Measurements from ENCODE around the gene AMY1C. TPM values are rescaled to one million over a fixed set of nuclear protein-coding genes. Genes with fewer than 3 reads are reported as not detected.
"Not testable (repeated sequence)": the region's sequence is repeated elsewhere in the genome, so short reads cannot be mapped to it uniquely, and the experiment has no call there.

AMY1C gene
- total RNA-seq (not detected), polyA plus RNA-seq (ENCODE audit: insufficient read length in 2 of 2) (not detected)
- long read RNA-seq, donor 1 = 0 reads
- long read RNA-seq, donor 2 = 0 reads
- long read RNA-seq, donor 3 = 0 reads
- long read RNA-seq, donor 4 = 0 reads

DNA sequence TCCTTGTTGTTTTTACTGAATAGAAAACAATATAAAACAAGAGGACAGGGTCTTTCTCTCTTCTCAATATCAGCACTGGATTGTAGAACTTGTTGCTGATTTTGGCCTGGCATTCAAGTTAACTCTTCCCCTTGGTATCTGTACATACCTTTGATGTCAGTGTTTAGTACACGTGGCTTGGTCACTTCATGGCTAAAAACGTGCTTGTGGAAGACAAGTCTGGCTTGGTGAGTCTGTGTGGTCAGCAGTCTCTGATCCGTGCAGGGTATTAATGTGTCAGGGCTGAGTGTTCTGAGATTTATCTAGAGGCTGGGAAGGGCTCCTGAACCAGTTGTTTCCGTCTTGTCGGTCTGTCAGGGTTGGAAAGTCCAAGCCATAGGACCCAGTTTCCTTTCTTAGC lies at the start of gene AMY1C:
Gene AMY1C, plus strand, starts transcription at position 301 of the 400 bp plus-strand sequence. CDS start 572 bp downstream, outside the sequence.
- no CpG with 5 or more reads among the region's 5 CpGs for WGBS (ENCODE audit: insufficient coverage)
- H3K4me1 ChIP-seq (ENCODE audit: control insufficient read depth, insufficient read depth, low read length); H3K9me3 ChIP-seq (ENCODE audit: control insufficient read depth, insufficient read depth, low read length); DNase-seq (ENCODE audit: low read depth in 4 of 6, low spot score in 6 of 6); H3K27me3 ChIP-seq (ENCODE audit: control insufficient read depth, insufficient read depth, low read length); H3K36me3 ChIP-seq (ENCODE audit: control insufficient read depth, insufficient read depth, low read length); H3K27ac ChIP-seq (ENCODE audit: low read depth, low read length); H3K4me3 ChIP-seq (ENCODE audit: low read depth, low read length): not testable (repeated sequence)

DNA sequence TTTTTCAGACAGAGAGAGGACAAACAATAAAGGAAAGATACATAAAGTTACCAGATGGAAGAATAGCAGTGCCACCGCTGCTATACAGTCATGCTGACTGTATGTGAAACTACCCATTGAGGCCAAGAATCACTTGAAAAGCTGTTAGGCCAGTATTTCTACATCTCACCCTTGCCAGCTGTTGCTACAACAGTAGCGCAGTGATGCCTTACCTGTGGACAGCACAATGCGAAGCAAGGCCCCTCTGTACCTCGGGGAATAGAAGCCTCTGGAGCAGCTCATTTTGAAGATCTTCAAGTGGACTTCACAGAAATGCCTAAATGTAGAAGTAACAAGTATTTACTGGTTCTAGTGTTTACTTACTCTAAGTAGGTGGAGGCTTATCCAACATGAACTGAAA lies 49.0 kb upstream of the AMY1C start:
- H3K4me3 ChIP-seq (ENCODE audit: low read depth, low read length); H3K4me1 ChIP-seq (ENCODE audit: control insufficient read depth, insufficient read depth, low read length); H3K36me3 ChIP-seq (ENCODE audit: control insufficient read depth, insufficient read depth, low read length); DNase-seq (ENCODE audit: low read depth in 4 of 6, low spot score in 6 of 6); H3K9me3 ChIP-seq (ENCODE audit: control insufficient read depth, insufficient read depth, low read length); H3K27ac ChIP-seq (ENCODE audit: low read depth, low read length); H3K27me3 ChIP-seq (ENCODE audit: control insufficient read depth, insufficient read depth, low read length): not testable (repeated sequence)
- no CpG with 5 or more reads among the region's 4 CpGs for WGBS (ENCODE audit: insufficient coverage)

DNA sequence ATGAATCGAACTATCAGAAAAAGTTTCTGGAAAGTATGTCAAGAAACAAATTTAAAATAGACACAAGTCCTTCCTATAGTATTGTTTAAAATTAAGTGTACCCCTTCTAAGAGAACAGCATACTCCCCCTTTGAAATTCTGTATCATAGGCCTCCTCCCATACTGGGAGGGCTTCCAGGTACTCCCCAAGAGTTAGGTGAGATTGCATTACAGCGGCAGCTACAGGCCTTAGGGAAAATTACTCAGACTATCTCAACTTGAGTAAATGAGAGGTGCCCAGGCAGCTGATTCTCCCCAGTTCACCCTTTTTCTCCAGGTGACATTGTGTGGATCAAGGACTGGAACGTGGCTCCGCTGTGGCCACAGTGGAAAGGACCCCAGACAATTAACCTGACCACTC lies 48.4 kb upstream of the AMY1C start:
- not testable (repeated sequence) for DNase-seq (ENCODE audit: low read depth in 4 of 6, low spot score in 6 of 6); H3K4me3 ChIP-seq (ENCODE audit: low read depth, low read length); H3K27ac ChIP-seq (ENCODE audit: low read depth, low read length); H3K27me3 ChIP-seq (ENCODE audit: control insufficient read depth, insufficient read depth, low read length); H3K4me1 ChIP-seq (ENCODE audit: control insufficient read depth, insufficient read depth, low read length); H3K9me3 ChIP-seq (ENCODE audit: control insufficient read depth, insufficient read depth, low read length); H3K36me3 ChIP-seq (ENCODE audit: control insufficient read depth, insufficient read depth, low read length)
- WGBS (ENCODE audit: insufficient coverage) = no CpG with 5 or more reads among the region's 4 CpGs

DNA sequence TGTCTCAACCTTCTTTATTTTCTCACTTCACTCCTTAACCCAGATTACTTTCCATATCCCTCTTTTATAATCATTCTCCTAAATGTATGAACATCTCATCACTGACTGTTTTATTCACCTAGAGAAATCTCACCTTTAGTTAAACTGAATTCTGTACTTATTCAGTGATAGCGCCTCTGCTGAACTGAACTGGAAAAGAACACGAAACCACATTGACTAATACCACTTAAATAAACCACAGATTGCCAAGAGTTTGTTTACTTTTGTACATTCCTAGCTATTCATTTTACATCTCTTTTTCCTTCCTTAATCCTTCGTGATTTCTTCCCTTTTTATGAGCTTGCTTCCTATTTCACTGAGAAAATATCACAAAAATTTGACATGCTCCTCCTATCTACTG lies 42.0 kb upstream of the AMY1C start:
- not testable (repeated sequence) for H3K27me3 ChIP-seq (ENCODE audit: control insufficient read depth, insufficient read depth, low read length)

DNA sequence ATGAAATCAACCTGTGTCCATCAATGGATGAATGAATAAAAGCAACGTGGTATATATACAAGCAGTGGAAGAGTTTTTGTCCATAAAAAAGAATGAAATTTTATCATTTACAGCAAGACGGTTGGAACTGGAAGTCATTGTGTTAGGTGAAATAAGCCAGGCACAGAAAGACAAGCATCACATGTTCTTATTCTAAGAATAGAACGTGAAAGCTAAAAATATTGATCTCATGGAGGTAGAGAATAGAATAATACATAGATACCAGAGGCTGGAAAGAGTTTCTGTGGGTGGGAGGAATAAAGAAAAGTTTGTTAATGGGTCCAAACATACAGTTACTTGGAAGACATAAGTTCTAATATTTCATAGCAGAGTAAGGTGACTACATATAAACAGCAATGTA lies 39.3 kb upstream of the AMY1C start:
- not testable (repeated sequence) for H3K4me3 ChIP-seq (ENCODE audit: low read depth, low read length); H3K27me3 ChIP-seq (ENCODE audit: control insufficient read depth, insufficient read depth, low read length); H3K36me3 ChIP-seq (ENCODE audit: control insufficient read depth, insufficient read depth, low read length); DNase-seq (ENCODE audit: low read depth in 4 of 6, low spot score in 6 of 6); H3K4me1 ChIP-seq (ENCODE audit: control insufficient read depth, insufficient read depth, low read length); H3K27ac ChIP-seq (ENCODE audit: low read depth, low read length); H3K9me3 ChIP-seq (ENCODE audit: control insufficient read depth, insufficient read depth, low read length)
- WGBS (ENCODE audit: insufficient coverage) = no CpG with 5 or more reads among the region's 3 CpGs

More for the DNA sequence above, 42.0 kb upstream of the AMY1C start:
- not testable (repeated sequence) for H3K27ac ChIP-seq (ENCODE audit: low read depth, low read length); H3K36me3 ChIP-seq (ENCODE audit: control insufficient read depth, insufficient read depth, low read length); H3K4me3 ChIP-seq (ENCODE audit: low read depth, low read length); H3K4me1 ChIP-seq (ENCODE audit: control insufficient read depth, insufficient read depth, low read length); DNase-seq (ENCODE audit: low read depth in 4 of 6, low spot score in 6 of 6); H3K9me3 ChIP-seq (ENCODE audit: control insufficient read depth, insufficient read depth, low read length)
- no CpG with 5 or more reads among the region's 3 CpGs for WGBS (ENCODE audit: insufficient coverage)

DNA sequence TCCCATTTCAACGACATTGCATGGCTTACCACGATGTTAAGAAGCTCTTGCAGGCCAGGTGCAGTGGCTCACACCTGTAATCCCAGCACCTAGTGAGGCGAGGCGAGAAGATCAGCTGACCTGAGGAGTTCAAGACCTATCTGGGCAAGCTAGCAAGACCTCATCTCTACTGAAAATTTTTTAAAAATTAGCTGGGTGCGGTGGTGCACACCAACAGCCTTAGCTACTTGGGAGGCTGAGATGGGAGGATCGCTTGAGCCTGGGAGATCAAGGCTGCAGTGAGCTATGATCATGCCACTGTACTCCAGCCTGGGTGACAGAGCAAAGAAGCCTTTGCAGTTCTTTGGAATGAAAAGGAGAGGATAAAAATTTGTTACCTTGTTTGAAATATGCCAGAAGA lies 32.3 kb upstream of the AMY1C start:
- not testable (repeated sequence) for H3K4me3 ChIP-seq (ENCODE audit: low read depth, low read length); H3K36me3 ChIP-seq (ENCODE audit: control insufficient read depth, insufficient read depth, low read length); H3K9me3 ChIP-seq (ENCODE audit: control insufficient read depth, insufficient read depth, low read length); H3K4me1 ChIP-seq (ENCODE audit: control insufficient read depth, insufficient read depth, low read length); H3K27me3 ChIP-seq (ENCODE audit: control insufficient read depth, insufficient read depth, low read length); H3K27ac ChIP-seq (ENCODE audit: low read depth, low read length); DNase-seq (ENCODE audit: low read depth in 4 of 6, low spot score in 6 of 6)
- WGBS (ENCODE audit: insufficient coverage) = 70% methylated on average over 2 of the region's 6 CpGs

DNA sequence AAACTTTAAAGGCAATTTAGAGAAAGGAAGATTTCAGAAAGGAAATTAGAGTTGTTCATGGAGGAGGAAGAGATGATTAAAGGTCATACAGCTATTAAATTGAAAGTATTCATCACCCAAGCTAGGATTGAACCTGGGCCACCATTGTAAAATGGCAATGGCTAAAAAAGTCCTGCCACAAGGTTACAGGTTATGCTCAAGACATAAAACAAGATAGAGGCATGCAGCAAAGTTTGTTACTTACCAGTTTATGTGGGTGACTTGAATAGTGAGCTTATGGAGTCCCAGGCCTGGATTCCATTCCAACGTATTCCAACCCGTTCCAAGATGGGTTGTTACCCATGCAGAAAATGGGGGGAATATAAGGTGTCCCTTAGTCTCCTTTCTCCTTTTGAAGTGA lies 28.2 kb upstream of the AMY1C start:
- H3K4me3 ChIP-seq (ENCODE audit: low read depth, low read length); H3K4me1 ChIP-seq (ENCODE audit: control insufficient read depth, insufficient read depth, low read length); H3K27ac ChIP-seq (ENCODE audit: low read depth, low read length); H3K36me3 ChIP-seq (ENCODE audit: control insufficient read depth, insufficient read depth, low read length); H3K9me3 ChIP-seq (ENCODE audit: control insufficient read depth, insufficient read depth, low read length); H3K27me3 ChIP-seq (ENCODE audit: control insufficient read depth, insufficient read depth, low read length); DNase-seq (ENCODE audit: low read depth in 4 of 6, low spot score in 6 of 6): not testable (repeated sequence)
- no CpG with 5 or more reads among the region's 2 CpGs for WGBS (ENCODE audit: insufficient coverage)

DNA sequence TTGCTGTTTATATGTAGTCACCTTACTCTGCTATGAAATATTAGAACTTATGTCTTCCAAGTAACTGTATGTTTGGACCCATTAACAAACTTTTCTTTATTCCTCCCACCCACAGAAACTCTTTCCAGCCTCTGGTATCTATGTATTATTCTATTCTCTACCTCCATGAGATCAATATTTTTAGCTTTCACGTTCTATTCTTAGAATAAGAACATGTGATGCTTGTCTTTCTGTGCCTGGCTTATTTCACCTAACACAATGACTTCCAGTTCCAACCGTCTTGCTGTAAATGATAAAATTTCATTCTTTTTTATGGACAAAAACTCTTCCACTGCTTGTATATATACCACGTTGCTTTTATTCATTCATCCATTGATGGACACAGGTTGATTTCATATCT lies 14.4 kb upstream of the AMY1C start:
- not testable (repeated sequence) for DNase-seq (ENCODE audit: low read depth in 4 of 6, low spot score in 6 of 6); H3K4me3 ChIP-seq (ENCODE audit: low read depth, low read length); H3K9me3 ChIP-seq (ENCODE audit: control insufficient read depth, insufficient read depth, low read length); H3K27ac ChIP-seq (ENCODE audit: low read depth, low read length); H3K27me3 ChIP-seq (ENCODE audit: control insufficient read depth, insufficient read depth, low read length); H3K36me3 ChIP-seq (ENCODE audit: control insufficient read depth, insufficient read depth, low read length); H3K4me1 ChIP-seq (ENCODE audit: control insufficient read depth, insufficient read depth, low read length)
- no CpG with 5 or more reads among the region's 3 CpGs for WGBS (ENCODE audit: insufficient coverage)

DNA sequence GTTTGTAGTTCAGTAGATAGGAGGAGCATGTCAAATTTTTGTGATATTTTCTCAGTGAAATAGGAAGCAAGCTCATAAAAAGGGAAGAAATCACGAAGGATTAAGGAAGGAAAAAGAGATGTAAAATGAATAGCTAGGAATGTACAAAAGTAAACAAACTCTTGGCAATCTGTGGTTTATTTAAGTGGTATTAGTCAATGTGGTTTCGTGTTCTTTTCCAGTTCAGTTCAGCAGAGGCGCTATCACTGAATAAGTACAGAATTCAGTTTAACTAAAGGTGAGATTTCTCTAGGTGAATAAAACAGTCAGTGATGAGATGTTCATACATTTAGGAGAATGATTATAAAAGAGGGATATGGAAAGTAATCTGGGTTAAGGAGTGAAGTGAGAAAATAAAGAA lies 11.7 kb upstream of the AMY1C start:
- not testable (repeated sequence) for H3K9me3 ChIP-seq (ENCODE audit: control insufficient read depth, insufficient read depth, low read length); H3K27ac ChIP-seq (ENCODE audit: low read depth, low read length); DNase-seq (ENCODE audit: low read depth in 4 of 6, low spot score in 6 of 6); H3K36me3 ChIP-seq (ENCODE audit: control insufficient read depth, insufficient read depth, low read length); H3K27me3 ChIP-seq (ENCODE audit: control insufficient read depth, insufficient read depth, low read length); H3K4me1 ChIP-seq (ENCODE audit: control insufficient read depth, insufficient read depth, low read length); H3K4me3 ChIP-seq (ENCODE audit: low read depth, low read length)
- WGBS (ENCODE audit: insufficient coverage) = no CpG with 5 or more reads among the region's 3 CpGs

DNA sequence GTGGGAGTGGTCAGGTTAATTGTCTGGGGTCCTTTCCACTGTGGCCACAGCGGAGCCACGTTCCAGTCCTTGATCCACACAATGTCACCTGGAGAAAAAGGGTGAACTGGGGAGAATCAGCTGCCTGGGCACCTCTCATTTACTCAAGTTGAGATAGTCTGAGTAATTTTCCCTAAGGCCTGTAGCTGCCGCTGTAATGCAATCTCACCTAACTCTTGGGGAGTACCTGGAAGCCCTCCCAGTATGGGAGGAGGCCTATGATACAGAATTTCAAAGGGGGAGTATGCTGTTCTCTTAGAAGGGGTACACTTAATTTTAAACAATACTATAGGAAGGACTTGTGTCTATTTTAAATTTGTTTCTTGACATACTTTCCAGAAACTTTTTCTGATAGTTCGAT lies 5.2 kb upstream of the AMY1C start:
- H3K27ac ChIP-seq (ENCODE audit: low read depth, low read length); H3K36me3 ChIP-seq (ENCODE audit: control insufficient read depth, insufficient read depth, low read length); H3K4me3 ChIP-seq (ENCODE audit: low read depth, low read length); H3K9me3 ChIP-seq (ENCODE audit: control insufficient read depth, insufficient read depth, low read length); H3K4me1 ChIP-seq (ENCODE audit: control insufficient read depth, insufficient read depth, low read length); H3K27me3 ChIP-seq (ENCODE audit: control insufficient read depth, insufficient read depth, low read length); DNase-seq (ENCODE audit: low read depth in 4 of 6, low spot score in 6 of 6): not testable (repeated sequence)
- no CpG with 5 or more reads among the region's 4 CpGs for WGBS (ENCODE audit: insufficient coverage)

Measured in spinal cord (tissue), 10 donors.